ENCODE results near the gene EPN3. TPM values are rescaled to one million over a fixed set of nuclear protein-coding genes. Genes with fewer than 3 reads are reported as not detected.

The EPN3 gene
- total and polyA plus RNA-seq, 8 donors = 6.4 to 117 (median 45.1) TPM

GRCh38 chr17:50566886-50567285, 34.4 kb downstream of the EPN3 start:
- Histone ChIP-seq H3K27ac (no peak overlapping the region), H3K4me3 (no peak overlapping the region), H3K27me3 (peaks cover 0 to 62% (median 30%) of the 10 kb centered on the region in 3 donors), H3K36me3 (no peaks in the 10 kb centered on the region), H3K9me3 (no peaks in the 10 kb centered on the region), H3K4me1 (peaks cover 17 to 28% (median 23%) of the 10 kb centered on the region in 4 donors)
- no peak for DNase-seq
- TF ChIP-seq EP300 (IDR thresholded peaks at IDR 0.05) = no peak
- intact Hi-C loops (cut with DNase I; ENCODE audit: low total_unique reads) = no loop called here
- WGBS, 5 donors = 27 to 73% (median 47%) methylated on average over 2 of the region's 2 CpGs

GRCh38 chr17:50568659-50569058, 36.1 kb downstream of the EPN3 start:
- Histone ChIP-seq H3K27me3 (peaks cover 0 to 44% (median 12%) of the 10 kb centered on the region in 3 donors), H3K9me3 (no peaks in the 10 kb centered on the region), H3K4me1 (peaks cover 12 to 20% (median 17%) of the 10 kb centered on the region in 4 donors), H3K36me3 (no peaks in the 10 kb centered on the region), H3K4me3 (no peak overlapping the region), H3K27ac (no peak overlapping the region)
- 79 to 96% (median 87%) methylated on average over 5 to 12 of the region's 12 CpGs for WGBS, 5 donors
- no peak for TF ChIP-seq POLR2A (IDR thresholded peaks at IDR 0.05)
- TF ChIP-seq CTCF (IDR thresholded peaks at IDR 0.05) = no peak
- TF ChIP-seq EP300 (IDR thresholded peaks at IDR 0.05) = no peak
- no peak for TF ChIP-seq POLR2AphosphoS5 (IDR thresholded peaks at IDR 0.05)
- intact Hi-C loops (cut with DNase I; ENCODE audit: low total_unique reads) = no loop called here
- no peak for DNase-seq

- Histone ChIP-seq H3K4me1 (peaks cover 11 to 14% (median 14%) of the 10 kb centered on the region in 4 donors), H3K36me3 (no peaks in the 10 kb centered on the region), H3K27me3 (peaks cover 0 to 35% (median 5%) of the 10 kb centered on the region in 3 donors), H3K9me3 (no peaks in the 10 kb centered on the region), H3K27ac (no peak overlapping the region), H3K4me3 (no peak overlapping the region)
- WGBS, 5 donors = 87 to 96% (median 94%) methylated on average over 5 to 7 of the region's 7 CpGs
- intact Hi-C loops (cut with DNase I; ENCODE audit: low total_unique reads) = no loop called here
- no peak for TF ChIP-seq CTCF (IDR thresholded peaks at IDR 0.05)
- no peak for TF ChIP-seq EP300 (IDR thresholded peaks at IDR 0.05)
- no peak for TF ChIP-seq POLR2A (IDR thresholded peaks at IDR 0.05)
- TF ChIP-seq POLR2AphosphoS5 (IDR thresholded peaks at IDR 0.05) = no peak
- DNase-seq = no peak
Observed at GRCh38 chr17:50569592-50569991, 37.1 kb downstream of the EPN3 start.

GRCh38 chr17:50570032-50570431, 37.5 kb downstream of the EPN3 start:
- intact Hi-C loops (cut with DNase I; ENCODE audit: low total_unique reads) = no loop called here
- Histone ChIP-seq H3K36me3 (no peaks in the 10 kb centered on the region), H3K4me1 (peaks cover 6 to 10% (median 9%) of the 10 kb centered on the region in 4 donors), H3K27me3 (peaks cover 0 to 31% (median under 1%) of the 10 kb centered on the region in 3 donors), H3K9me3 (no peaks in the 10 kb centered on the region), H3K27ac (no peak overlapping the region), H3K4me3 (no peak overlapping the region)
- DNase-seq = no peak
- TF ChIP-seq POLR2A (IDR thresholded peaks at IDR 0.05) (no peak), CTCF (IDR thresholded peaks at IDR 0.05) (no peak), POLR2AphosphoS5 (IDR thresholded peaks at IDR 0.05) (no peak), EP300 (IDR thresholded peaks at IDR 0.05) (no peak)
- 78 to 86% (median 85%) methylated on average over 8 of the region's 8 CpGs for WGBS, 5 donors

- 81 to 89% (median 86%) methylated on average over 6 to 7 of the region's 7 CpGs for WGBS, 5 donors
- intact Hi-C loops (cut with DNase I; ENCODE audit: low total_unique reads) = no loop called here
- peaks cover 0 to 26% (median 0%) of the 10 kb centered on the region in 3 donors for H3K27me3 ChIP-seq
- TF ChIP-seq POLR2A (IDR thresholded peaks at IDR 0.05) (no peak), CTCF (IDR thresholded peaks at IDR 0.05) (no peak), EP300 (IDR thresholded peaks at IDR 0.05) (no peak), POLR2AphosphoS5 (IDR thresholded peaks at IDR 0.05) (no peak)
- no peak overlapping the region for H3K27ac ChIP-seq
- peaks cover 1 to 5% (median 4%) of the 10 kb centered on the region in 4 donors for H3K4me1 ChIP-seq
- no peaks in the 10 kb centered on the region for H3K36me3 ChIP-seq
- no peak overlapping the region for H3K4me3 ChIP-seq
- H3K9me3 ChIP-seq = no peaks in the 10 kb centered on the region
- no peak for DNase-seq
Observed at GRCh38 chr17:50570528-50570927, 38.0 kb downstream of the EPN3 start.
